Measurements from ENCODE around the gene CA5A. TPM values are rescaled to one million over a fixed set of nuclear protein-coding genes. Genes with fewer than 3 reads are reported as not detected.
A peak's percentile ranks its signal among the peaks of the same experiment; 100 is the strongest.
"Not testable (repeated sequence)": the region's sequence is repeated elsewhere in the genome, so short reads cannot be mapped to it uniquely, and the experiment has no call there.

CA5A gene
- total RNA-seq, 1 experiment from 2014 or later: not detected

DNA sequence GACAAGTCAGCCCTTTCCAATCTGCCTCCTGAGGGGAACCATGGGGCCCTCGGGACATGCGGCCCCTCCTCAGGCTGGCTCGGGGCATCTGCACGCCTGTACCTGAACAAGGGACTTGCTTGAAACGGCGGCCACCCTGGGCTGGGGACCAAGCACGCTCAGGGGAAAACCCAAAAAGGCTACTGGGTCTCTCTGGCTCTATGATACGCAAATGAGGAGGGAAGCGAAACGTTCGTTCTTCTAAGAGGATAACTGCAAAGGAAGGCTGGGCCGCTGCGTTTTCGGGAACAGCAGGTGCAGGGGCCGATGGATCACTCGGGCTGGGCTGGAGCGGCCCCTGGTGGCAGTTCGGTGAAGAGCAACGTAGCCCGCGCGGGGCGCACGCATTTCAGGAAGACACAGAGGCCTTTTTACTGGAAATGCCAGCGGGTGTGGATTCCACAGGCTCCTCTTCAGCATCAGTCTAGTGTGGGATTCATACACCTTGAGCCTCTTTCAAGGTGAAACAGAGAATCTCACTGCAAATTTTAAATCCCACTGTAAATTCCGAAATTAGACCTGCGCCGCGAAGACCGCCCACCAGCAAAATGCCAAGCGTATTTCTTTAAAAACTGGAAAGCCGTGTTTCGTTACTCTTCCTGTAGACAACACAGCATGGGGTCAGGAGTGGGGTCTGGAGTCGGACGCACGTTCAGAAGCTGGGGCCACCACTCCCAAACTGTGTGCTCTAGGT is 27.0 kb downstream of the CA5A start:
- not testable (repeated sequence) for BruUV-seq (replicated peaks); H3K9me3 Mint-ChIP-seq (ENCODE audit: low read depth, unreplicated experiment); H3K36me3 Mint-ChIP-seq (ENCODE audit: insufficient read depth, unreplicated experiment); H3K4me3 Mint-ChIP-seq (ENCODE audit: low read depth, unreplicated experiment)
- CTCF ChIA-PET: interaction anchor here (1.2 to 1.5 kb wide), 2 partner anchors 38 to 130 kb away, joined by 4 to 5 read pairs; no protein-coding TSS in a partner anchor
- peak; percentile 88 for TF ChIP-seq CTCF (IDR thresholded peaks at IDR 0.05; ENCODE audit: unreplicated experiment)
- intact Hi-C loops (cut with micrococcal nuclease; ENCODE audit: unreplicated experiment): loop anchor here (2.0 to 5.0 kb wide), 2 partner anchors 37 to 131 kb away; no protein-coding TSS in a partner anchor
- H3K4me1 Mint-ChIP-seq (ENCODE audit: low read depth, unreplicated experiment): peaks cover 11% of the 10 kb centered on the region
- DNase-seq: peak; percentile 94
- H3K27ac Mint-ChIP-seq (ENCODE audit: unreplicated experiment): peak overlapping the region; percentile 4
- peaks cover 26% of the 10 kb centered on the region for H3K27me3 Mint-ChIP-seq (ENCODE audit: unreplicated experiment)

GRCh38 chr16:87908101-87908500 is 28.2 kb downstream of the CA5A start:
- H3K36me3 Mint-ChIP-seq (ENCODE audit: insufficient read depth, unreplicated experiment); H3K27ac Mint-ChIP-seq (ENCODE audit: unreplicated experiment); DNase-seq; CTCF ChIA-PET; BruUV-seq (replicated peaks); H3K9me3 Mint-ChIP-seq (ENCODE audit: low read depth, unreplicated experiment); H3K4me3 Mint-ChIP-seq (ENCODE audit: low read depth, unreplicated experiment): not testable (repeated sequence)
- H3K27me3 Mint-ChIP-seq (ENCODE audit: unreplicated experiment): peaks cover 13% of the 10 kb centered on the region
- H3K4me1 Mint-ChIP-seq (ENCODE audit: low read depth, unreplicated experiment): peaks cover 11% of the 10 kb centered on the region
- intact Hi-C loops (cut with micrococcal nuclease; ENCODE audit: unreplicated experiment): loop anchor here (2.0 to 5.0 kb wide), 2 partner anchors 36 to 129 kb away; no protein-coding TSS in a partner anchor

- H3K4me1 Mint-ChIP-seq (ENCODE audit: low read depth, unreplicated experiment): peaks cover 25% of the 10 kb centered on the region
- H3K9me3 Mint-ChIP-seq (ENCODE audit: low read depth, unreplicated experiment); H3K4me3 Mint-ChIP-seq (ENCODE audit: low read depth, unreplicated experiment); H3K27me3 Mint-ChIP-seq (ENCODE audit: unreplicated experiment); DNase-seq; CTCF ChIA-PET; BruUV-seq (replicated peaks); H3K36me3 Mint-ChIP-seq (ENCODE audit: insufficient read depth, unreplicated experiment); H3K27ac Mint-ChIP-seq (ENCODE audit: unreplicated experiment): not testable (repeated sequence)
- intact Hi-C loops (cut with micrococcal nuclease; ENCODE audit: unreplicated experiment): loop anchor here (5.0 kb wide), 1 partner anchor 33 kb away; no protein-coding TSS in a partner anchor
These were observed 30.8 kb downstream of the CA5A start for GRCh38 chr16:87905521-87905920.

DNA sequence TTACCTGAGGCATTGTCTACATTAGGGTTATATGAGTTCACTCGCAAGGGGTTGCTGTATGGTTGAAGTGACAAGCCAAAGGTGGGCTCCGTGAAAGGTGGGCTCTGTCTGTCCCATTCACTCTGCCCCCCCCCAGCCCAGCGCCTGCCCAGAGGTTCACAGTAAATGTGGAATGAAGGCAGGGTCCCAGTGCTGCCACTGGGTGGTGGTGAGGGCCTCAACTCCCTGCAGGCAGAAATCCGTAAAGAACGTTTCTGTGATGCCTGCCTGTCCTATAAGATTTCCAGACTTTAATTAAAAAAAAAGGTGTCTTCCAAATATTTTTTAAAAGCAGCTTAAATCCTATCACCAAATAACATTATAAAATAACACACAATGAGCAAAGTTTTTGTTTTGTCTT is 31.4 kb downstream of the CA5A start:
- H3K36me3 Mint-ChIP-seq (ENCODE audit: insufficient read depth, unreplicated experiment); BruUV-seq (replicated peaks); H3K4me3 Mint-ChIP-seq (ENCODE audit: low read depth, unreplicated experiment); CTCF ChIA-PET; DNase-seq; H3K27ac Mint-ChIP-seq (ENCODE audit: unreplicated experiment); H3K27me3 Mint-ChIP-seq (ENCODE audit: unreplicated experiment); H3K9me3 Mint-ChIP-seq (ENCODE audit: low read depth, unreplicated experiment): not testable (repeated sequence)
- H3K4me1 Mint-ChIP-seq (ENCODE audit: low read depth, unreplicated experiment): peaks cover 30% of the 10 kb centered on the region
- intact Hi-C loops (cut with micrococcal nuclease; ENCODE audit: unreplicated experiment): loop anchor here (5.0 kb wide), 1 partner anchor 33 kb away; no protein-coding TSS in a partner anchor

DNA sequence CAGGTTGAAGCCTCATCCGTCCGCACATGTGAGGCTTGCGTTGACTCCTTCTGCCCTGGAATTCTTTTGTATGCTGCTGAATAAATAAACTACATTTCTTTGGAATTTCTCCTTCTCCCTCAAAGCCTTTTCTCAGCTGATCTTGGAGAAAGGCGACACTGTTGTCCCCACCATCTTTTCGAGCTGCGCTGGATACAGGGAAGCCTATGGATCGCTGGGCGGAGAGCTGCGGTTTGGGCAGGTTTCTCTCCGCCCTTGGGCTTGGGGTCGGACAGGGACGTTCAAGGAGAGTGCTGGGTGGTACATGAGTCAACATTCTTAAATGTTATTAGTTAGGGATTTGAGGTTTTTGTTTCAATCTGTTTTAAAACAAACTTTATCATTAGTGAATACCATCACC is 35.8 kb downstream of the CA5A start:
- DNase-seq; H3K27ac Mint-ChIP-seq (ENCODE audit: unreplicated experiment); BruUV-seq (replicated peaks); intact Hi-C loops (cut with micrococcal nuclease; ENCODE audit: unreplicated experiment); H3K36me3 Mint-ChIP-seq (ENCODE audit: insufficient read depth, unreplicated experiment); H3K9me3 Mint-ChIP-seq (ENCODE audit: low read depth, unreplicated experiment): not testable (repeated sequence)
- peak overlapping the region; percentile 39 for H3K4me3 Mint-ChIP-seq (ENCODE audit: low read depth, unreplicated experiment)
- CTCF ChIA-PET: interaction anchor here (0.9 to 1.2 kb wide), 2 partner anchors 29 to 122 kb away, joined by 4 to 5 read pairs; no protein-coding TSS in a partner anchor
- peaks cover 16% of the 10 kb centered on the region for H3K27me3 Mint-ChIP-seq (ENCODE audit: unreplicated experiment)
- peaks cover 19% of the 10 kb centered on the region for H3K4me1 Mint-ChIP-seq (ENCODE audit: low read depth, unreplicated experiment)

GRCh38 chr16:87897521-87898505 is 38.5 kb downstream of the CA5A start:
- Mint-ChIP-seq H3K4me3 (ENCODE audit: low read depth, unreplicated experiment) (no peak overlapping the region), H3K36me3 (ENCODE audit: insufficient read depth, unreplicated experiment) (no peaks in the 10 kb centered on the region), H3K4me1 (ENCODE audit: low read depth, unreplicated experiment) (peaks cover 19% of the 10 kb centered on the region), H3K27me3 (ENCODE audit: unreplicated experiment) (peaks cover 16% of the 10 kb centered on the region), H3K9me3 (ENCODE audit: low read depth, unreplicated experiment) (no peaks in the 10 kb centered on the region), H3K27ac (ENCODE audit: unreplicated experiment) (no peak overlapping the region)
- intact Hi-C loops (cut with micrococcal nuclease; ENCODE audit: unreplicated experiment): no loop called here
- CTCF ChIA-PET: interaction anchor here (0.6 kb wide), 1 partner anchor 25 kb away, joined by 3 read pairs; no protein-coding TSS in a partner anchor
- TF ChIP-seq CTCF (IDR thresholded peaks at IDR 0.05; ENCODE audit: unreplicated experiment): no peak
- DNase-seq: no peak
- no TSS peak for BruUV-seq (replicated peaks)

GRCh38 chr16:87896924-87897520 is 39.3 kb downstream of the CA5A start:
- H3K36me3 Mint-ChIP-seq (ENCODE audit: insufficient read depth, unreplicated experiment); DNase-seq; intact Hi-C loops (cut with micrococcal nuclease; ENCODE audit: unreplicated experiment); H3K9me3 Mint-ChIP-seq (ENCODE audit: low read depth, unreplicated experiment); H3K27ac Mint-ChIP-seq (ENCODE audit: unreplicated experiment); BruUV-seq (replicated peaks); H3K4me3 Mint-ChIP-seq (ENCODE audit: low read depth, unreplicated experiment): not testable (repeated sequence)
- peaks cover 19% of the 10 kb centered on the region for H3K4me1 Mint-ChIP-seq (ENCODE audit: low read depth, unreplicated experiment)
- CTCF ChIA-PET: interaction anchor here (0.6 kb wide), 1 partner anchor 25 kb away, joined by 3 read pairs; no protein-coding TSS in a partner anchor
- peaks cover 16% of the 10 kb centered on the region for H3K27me3 Mint-ChIP-seq (ENCODE audit: unreplicated experiment)
